IPS DF 6.9 (cell line): ENCODE data around the gene HTR3D.
"Not testable (repeated sequence)": the region's sequence is repeated elsewhere in the genome, so short reads cannot be mapped to it uniquely, and the experiment has no call there.

ENCODE experiments used
- DNase-seq: peaks from one replicate; pipeline ENCODE4 v3.0.0-alpha.2; 2013; ENCODE audit warnings: low read depth, low spot score
- H3K27ac ChIP-seq: one replicate; pipeline ENCODE4 v1.5.1; 2013; ENCODE audit warnings: low read length, control low read depth
- H3K27me3 ChIP-seq: 2 replicates; pipeline ENCODE4 v1.6.1; 2013; ENCODE audit warnings: mild to moderate bottlenecking, low read length; ENCODE audit not compliant: control insufficient read depth, insufficient read depth
- H3K36me3 ChIP-seq: 2 replicates; pipeline ENCODE4 v1.6.1; 2013; ENCODE audit warnings: low read length; ENCODE audit not compliant: control insufficient read depth, insufficient read depth
- H3K4me1 ChIP-seq: 2 replicates; pipeline ENCODE4 v1.6.1; 2013; ENCODE audit warnings: low read length; ENCODE audit not compliant: control insufficient read depth, insufficient read depth
- H3K4me3 ChIP-seq: 2 replicates; pipeline ENCODE4 v1.5.1; 2013; ENCODE audit warnings: mild to moderate bottlenecking, low read length
- H3K9me3 ChIP-seq: 2 replicates; pipeline ENCODE4 v1.6.1; 2013; ENCODE audit warnings: low read length, inconsistent platforms; ENCODE audit not compliant: control insufficient read depth, insufficient read depth
- WGBS: extraction: QIAGEN DNeasy Blood & Tissue Kit; methylation state at CpG from one replicate; pipeline ENCODE4 v1.1.7; 2013; ENCODE audit warnings: mixed read lengths, missing lambda C conversion rate; ENCODE audit not compliant: insufficient read length, insufficient coverage; 5-methylcytosine and 5-hydroxymethylcytosine counted together

HTR3D gene

DNA sequence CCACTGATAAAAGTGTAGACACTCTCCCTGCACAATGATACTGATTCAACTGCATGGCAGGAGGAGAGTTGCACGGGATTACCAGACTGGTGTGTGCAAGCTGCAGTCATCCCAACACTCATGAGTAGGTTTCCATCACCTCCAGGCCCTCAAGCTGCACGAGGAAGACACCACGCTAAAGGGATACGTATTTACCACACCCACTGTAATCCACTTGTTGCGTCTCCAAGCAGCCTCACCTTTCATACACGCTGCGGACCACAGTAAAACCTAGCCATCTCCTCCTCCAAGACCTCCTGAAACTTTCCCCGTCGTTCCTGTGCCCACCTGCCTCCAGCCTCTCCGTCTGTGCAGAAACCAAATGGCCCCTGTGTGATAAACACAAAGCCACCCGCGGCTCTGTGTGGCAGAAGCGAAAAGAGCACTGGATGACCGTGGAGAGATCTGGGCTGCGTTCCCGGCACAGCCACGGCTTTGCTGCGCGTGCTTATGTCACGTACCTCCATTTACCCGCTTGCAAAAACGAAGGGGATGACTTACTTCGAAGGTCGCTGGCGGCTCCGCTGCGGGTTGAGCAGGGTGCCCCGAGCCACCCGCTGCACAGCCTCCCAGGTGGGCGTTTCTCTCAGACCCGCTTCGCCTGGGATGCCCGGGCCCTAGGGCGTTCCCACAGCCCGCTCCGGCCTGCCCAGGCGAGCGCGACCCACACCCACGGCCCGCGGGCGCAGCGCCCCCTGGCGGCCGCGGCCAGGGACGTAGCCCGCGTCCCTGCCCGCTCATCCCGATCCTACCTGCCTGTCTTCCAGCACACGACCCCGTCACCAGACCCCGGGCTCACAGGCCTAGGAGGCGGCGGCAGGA, 14.5 kb upstream of the HTR3D start:
- H3K27me3 ChIP-seq, result no peaks in the 10 kb centered on the region
- WGBS, result no CpG with 5 or more reads among the region's 57 CpGs
- peaks cover 2% of the 10 kb centered on the region; the same call in 1 of the 2 replicates for H3K4me1 ChIP-seq
- no peaks in the 10 kb centered on the region for H3K9me3 ChIP-seq
- H3K4me3 ChIP-seq, result peak overlapping the region; percentile 94
- H3K36me3 ChIP-seq, result no peaks in the 10 kb centered on the region; the same call in 1 of the 2 replicates
- no peak for DNase-seq
- no peak overlapping the region for H3K27ac ChIP-seq

DNA sequence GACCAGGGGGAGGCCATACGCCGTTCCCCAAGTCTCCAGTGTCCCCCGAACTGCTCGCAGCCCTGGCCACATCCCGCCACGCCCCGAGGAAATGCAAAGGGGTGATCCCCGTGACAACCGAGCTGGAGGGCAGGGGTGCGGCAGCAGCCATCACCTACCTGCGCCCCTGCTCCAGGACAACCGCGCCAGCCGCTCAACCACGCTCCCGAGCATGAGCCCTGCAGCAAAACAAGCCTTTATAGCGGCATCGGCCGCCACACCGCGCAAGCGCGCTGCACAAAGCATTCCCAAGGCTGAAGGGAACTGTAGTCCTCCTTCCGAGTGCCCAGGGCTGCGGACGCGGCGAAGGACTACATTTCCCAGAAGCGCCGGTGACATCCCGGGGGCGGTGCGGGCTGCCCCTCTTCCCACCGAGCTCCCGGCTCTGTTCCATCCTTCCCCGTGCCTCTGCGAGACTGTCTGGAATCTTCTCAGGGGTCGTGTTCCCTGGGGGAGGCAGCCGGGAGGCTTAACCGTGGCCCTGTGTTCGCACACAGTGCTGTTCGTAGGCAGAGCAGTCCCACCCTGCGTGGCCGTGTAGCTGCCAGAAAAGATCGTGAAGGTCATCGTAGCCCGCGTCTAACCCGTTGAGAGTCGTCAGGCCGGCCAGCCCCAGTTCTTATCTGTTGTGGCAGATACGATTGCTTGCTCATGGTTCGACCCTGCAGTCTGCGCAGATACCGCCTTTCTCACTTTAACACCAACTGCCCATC, 13.7 kb upstream of the HTR3D start, which contains the start of gene ABCC5:
ABCC5 (minus strand) TSS at position 213 of the 752 bp plus-strand sequence. CDS start 3,492 bp downstream, outside the sequence.
- no peaks in the 10 kb centered on the region for H3K9me3 ChIP-seq
- no peak within 1 kb of the TSS for H3K27ac ChIP-seq
- DNase-seq, result peak; percentile 73
- peaks cover 2% of the 10 kb centered on the region; the same call in 1 of the 2 replicates for H3K4me1 ChIP-seq
- no CpG with 5 or more reads among the region's 55 CpGs for WGBS
- H3K4me3 ChIP-seq, result peak within 1 kb of the TSS; percentile 94
- H3K27me3 ChIP-seq, result no peaks in the 10 kb centered on the region
- H3K36me3 ChIP-seq, result no peaks in the 10 kb centered on the region

DNA sequence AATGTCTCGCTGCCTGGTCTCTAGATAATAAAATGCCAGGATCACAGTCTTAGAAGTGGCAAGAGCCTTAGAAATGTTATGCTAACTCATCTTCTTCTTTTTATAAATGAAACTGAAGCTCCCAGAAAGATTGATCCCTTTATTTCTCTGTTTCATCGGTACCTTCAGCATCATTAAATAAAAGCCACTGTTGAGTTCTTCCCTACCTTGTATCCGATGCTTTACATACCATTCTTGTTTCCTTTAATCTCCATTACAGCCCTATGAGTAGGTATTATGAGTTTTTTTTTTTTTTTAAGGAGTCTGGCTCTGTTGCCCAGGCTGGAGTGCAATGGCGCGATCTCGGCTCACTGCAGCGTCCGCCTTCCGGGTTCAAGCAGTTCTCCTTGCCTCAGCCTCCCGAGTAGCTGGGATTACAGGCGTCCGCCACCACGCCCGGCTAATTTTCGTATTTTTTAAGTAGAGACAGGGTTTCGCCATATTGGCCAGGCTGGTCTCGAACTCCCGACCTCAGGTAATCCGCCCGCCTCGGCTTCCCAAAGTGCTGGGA, 13.0 kb upstream of the HTR3D start:
- Histone ChIP-seq H3K4me1 (peaks cover 2% of the 10 kb centered on the region; the same call in 1 of the 2 replicates), H3K9me3 (no peaks in the 10 kb centered on the region), H3K27me3 (no peaks in the 10 kb centered on the region), H3K36me3 (no peaks in the 10 kb centered on the region), H3K27ac (no peak overlapping the region), H3K4me3 (peak overlapping the region; percentile 94; the same call in 1 of the 2 replicates)
- WGBS, result no CpG with 5 or more reads among the region's 21 CpGs
- DNase-seq, result no peak

DNA sequence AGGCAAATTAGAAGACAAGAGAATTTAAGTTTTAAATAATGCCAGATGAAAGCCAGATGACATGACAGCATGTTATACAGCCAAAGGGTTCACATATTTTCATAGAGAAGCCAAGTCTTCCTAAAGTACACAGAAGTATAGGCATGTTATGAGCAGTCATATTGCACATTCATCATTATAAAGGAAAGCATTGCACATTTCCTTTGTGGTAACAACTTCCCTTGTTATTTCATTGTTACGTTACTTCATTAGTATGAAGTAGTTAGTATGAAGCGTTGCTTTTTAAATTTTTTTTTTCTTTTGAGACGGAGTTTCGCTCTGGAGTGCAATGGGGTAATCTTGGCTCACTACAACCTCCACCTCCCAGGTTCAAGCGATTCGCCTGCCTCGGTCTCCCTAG, 9.2 kb upstream of the HTR3D start:
- Histone ChIP-seq H3K9me3 (no peaks in the 10 kb centered on the region), H3K36me3 (no peaks in the 10 kb centered on the region), H3K27me3 (no peaks in the 10 kb centered on the region), H3K4me1 (no peaks in the 10 kb centered on the region), H3K27ac (no peak overlapping the region), H3K4me3 (no peak overlapping the region)
- no CpG with 5 or more reads among the region's 7 CpGs for WGBS
- DNase-seq, result no peak

DNA sequence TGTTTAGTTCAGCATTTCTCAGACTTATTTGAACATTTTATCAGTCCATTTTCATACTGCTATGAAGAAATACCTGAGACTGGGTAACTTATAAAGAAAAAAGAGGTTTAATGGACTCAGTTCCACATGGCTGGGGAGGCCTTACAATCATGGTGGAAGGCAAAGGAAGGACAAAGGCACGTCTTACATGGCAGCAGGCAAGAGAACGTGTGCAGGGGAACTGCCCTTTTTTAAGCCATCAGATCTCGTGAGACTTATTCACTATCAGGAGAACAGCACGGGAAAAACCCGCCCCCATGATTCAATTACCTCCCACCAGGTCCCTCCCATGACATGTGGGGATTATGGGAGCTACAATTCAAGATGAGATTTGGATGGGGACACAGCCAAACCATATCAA, 6.3 kb upstream of the HTR3D start:
- H3K27me3 ChIP-seq, H3K4me3 ChIP-seq, H3K9me3 ChIP-seq, H3K27ac ChIP-seq, DNase-seq, H3K36me3 ChIP-seq, H3K4me1 ChIP-seq: not testable (repeated sequence)
- WGBS, result no CpG with 5 or more reads among the region's 5 CpGs

DNA sequence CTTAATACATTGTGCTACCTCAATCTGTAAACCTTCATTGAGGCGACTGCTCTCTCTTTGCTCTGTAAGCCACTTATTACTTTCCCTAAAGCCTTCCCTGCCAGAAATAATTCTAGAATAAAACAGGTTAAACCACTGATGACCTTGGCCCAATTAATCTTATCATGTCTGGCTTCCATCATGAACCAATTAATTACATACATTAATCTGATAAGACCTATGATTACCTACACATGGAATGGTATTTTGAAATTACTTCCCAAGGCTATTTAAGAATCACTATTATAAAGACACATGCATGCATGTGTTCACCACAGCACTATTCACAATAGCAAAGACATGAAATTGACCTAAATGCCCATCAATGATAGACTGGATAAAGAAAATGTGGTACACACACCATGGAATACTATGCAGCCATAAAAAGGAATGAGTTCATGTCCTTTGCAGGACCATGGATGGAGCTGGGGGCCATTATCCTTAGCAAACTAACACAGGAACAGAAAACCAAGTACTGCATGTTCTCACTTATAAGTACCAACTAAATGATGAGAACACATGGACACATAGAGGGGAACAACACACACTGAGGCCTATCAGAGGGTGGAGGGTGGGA, 3.2 kb upstream of the HTR3D start:
- not testable (repeated sequence) for H3K27me3 ChIP-seq, H3K4me1 ChIP-seq, H3K36me3 ChIP-seq, H3K9me3 ChIP-seq, H3K4me3 ChIP-seq, H3K27ac ChIP-seq, DNase-seq
- no CpG with 5 or more reads among the region's 1 CpG for WGBS

DNA sequence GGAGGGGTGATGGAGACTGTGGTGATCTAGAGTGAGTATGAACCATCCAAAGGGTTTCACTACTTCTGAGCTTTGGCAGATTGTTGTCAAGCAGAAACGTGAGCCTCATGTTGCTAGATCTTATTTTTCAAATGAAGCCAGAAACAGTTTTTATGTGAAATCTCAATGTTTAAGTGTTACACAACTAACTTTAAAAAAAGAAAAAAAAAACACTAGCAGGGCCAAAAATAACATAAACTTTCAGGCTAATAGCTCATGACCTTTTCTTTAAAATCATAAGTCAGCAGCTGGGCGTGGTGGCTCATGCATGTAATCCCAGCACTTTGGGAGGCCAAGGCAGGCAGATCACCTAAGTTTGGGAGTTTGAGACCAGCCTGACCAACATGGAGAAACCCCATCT, 2.1 kb upstream of the HTR3D start:
- Histone ChIP-seq H3K4me3 (no peak overlapping the region), H3K4me1 (no peaks in the 10 kb centered on the region), H3K36me3 (no peaks in the 10 kb centered on the region), H3K9me3 (no peaks in the 10 kb centered on the region), H3K27ac (no peak overlapping the region), H3K27me3 (no peaks in the 10 kb centered on the region)
- no peak for DNase-seq
- WGBS, result no CpG with 5 or more reads among the region's 2 CpGs

DNA sequence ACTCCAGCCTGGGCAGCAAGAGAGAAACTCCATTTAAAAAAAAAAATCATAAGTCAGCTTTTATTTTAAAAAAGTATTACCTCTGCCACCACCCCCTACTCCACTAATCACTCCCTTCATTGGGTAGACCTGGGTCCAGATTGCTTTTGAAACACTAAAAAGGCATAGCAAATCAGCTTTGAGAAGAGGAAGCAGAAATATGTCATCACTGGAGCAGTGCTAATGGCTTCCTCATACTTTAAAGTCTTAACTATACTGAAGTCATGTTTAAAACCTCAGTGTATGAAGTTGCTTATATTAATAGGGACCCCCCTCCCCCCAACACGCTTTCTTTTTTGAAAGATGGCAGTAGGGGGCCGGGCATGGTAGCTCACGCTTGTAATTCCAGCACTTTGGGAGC, 1.0 kb upstream of the HTR3D start:
- no peak for DNase-seq
- Histone ChIP-seq H3K4me3 (no peak overlapping the region), H3K4me1 (no peaks in the 10 kb centered on the region), H3K36me3 (no peaks in the 10 kb centered on the region), H3K27me3 (no peaks in the 10 kb centered on the region), H3K27ac (no peak overlapping the region), H3K9me3 (no peaks in the 10 kb centered on the region)
- WGBS, result no CpG with 5 or more reads among the region's 3 CpGs

DNA sequence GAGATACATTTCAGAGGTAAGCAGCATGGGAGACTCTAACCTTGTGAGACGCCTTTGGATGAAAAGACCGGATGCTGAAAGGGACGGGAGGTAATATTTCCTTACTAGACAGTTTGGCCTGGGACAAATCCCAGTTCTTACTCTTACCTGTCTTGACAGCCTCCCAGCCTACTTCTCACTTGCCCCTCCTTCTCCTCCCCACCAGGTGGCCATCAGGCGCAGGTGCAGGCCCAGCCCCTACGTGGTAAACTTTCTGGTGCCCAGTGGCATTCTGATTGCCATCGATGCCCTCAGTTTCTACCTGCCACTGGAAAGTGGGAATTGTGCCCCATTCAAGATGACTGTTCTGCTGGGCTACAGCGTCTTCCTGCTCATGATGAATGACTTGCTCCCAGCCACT, 6.3 kb downstream of the HTR3D start:
- WGBS, result no CpG with 5 or more reads among the region's 7 CpGs
- no peaks in the 10 kb centered on the region for H3K36me3 ChIP-seq

DNA sequence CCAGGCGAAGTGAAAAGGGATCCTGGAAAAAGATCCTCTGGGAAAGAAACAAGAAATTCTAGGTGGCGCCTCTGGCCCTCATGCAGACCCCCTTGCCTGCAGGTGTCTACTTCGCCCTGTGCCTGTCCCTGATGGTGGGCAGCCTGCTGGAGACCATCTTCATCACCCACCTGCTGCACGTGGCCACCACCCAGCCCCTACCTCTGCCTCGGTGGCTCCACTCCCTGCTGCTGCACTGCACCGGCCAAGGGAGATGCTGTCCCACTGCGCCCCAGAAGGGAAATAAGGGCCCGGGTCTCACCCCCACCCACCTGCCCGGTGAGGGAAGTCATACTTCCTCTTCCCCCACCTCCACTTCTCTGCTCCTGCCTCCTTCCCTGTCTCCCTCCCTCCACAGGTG, 6.8 kb downstream of the HTR3D start:
- WGBS, result no CpG with 5 or more reads among the region's 9 CpGs
- H3K4me3 ChIP-seq, result not testable (repeated sequence)

More for the DNA sequence above, 6.3 kb downstream of the HTR3D start:
- Histone ChIP-seq H3K9me3 (no peaks in the 10 kb centered on the region), H3K4me1 (no peaks in the 10 kb centered on the region), H3K4me3 (no peak overlapping the region), H3K27me3 (no peaks in the 10 kb centered on the region), H3K27ac (no peak overlapping the region)
- no peak for DNase-seq

More for the DNA sequence above, 6.8 kb downstream of the HTR3D start:
- not testable (repeated sequence) for H3K27ac ChIP-seq, H3K4me1 ChIP-seq, H3K9me3 ChIP-seq, DNase-seq, H3K27me3 ChIP-seq, H3K36me3 ChIP-seq
